Heart left ventricle (tissue), 13 donors: ENCODE data around the gene BCL3.

ENCODE experiments used
- POLR2A ChIP-seq, 2 donors: fragments of 450-650 bp; IDR thresholded peaks; one replicate each; pipeline ENCODE4 v1.6.1; 2017; ENCODE audit warnings: antibody characterized with exemption in 2 of 2, mild to moderate bottlenecking in 2 of 2, moderate library complexity in 2 of 2
- TF ChIP-seq, protein P1 (sequence below), 12 donors: fragments of 200-600 bp; sonication (generic) in 4 of 12; IDR thresholded peaks; one replicate each; pipeline versions ENCODE4 v1.5.0 to v1.8.0; 2018 to 2022; ENCODE audit warnings: antibody characterized with exemption in 12 of 12, mild to moderate bottlenecking in 5 of 12
- donor health status: ischemic (EF 13 %, LVEDD 7.1; RV severe dilation, severe dysfunction).
- donor health status: DM: no; HTN: yes; CAD: no.
- donor health status: DM: no; HTN: no; CAD: no.
- donor health status: ischemic (EF 25% LVEDD 6.9; RV normal size, moderate dysfunction).
- donor health status: ischemic (EF 25% LVEDD 5.7; RV mildly dilated, moderate dysfunction).
- donor health status: ischemic (EF 35%, LVEDD 5.7; RV mildly dilated, moderate dysfunction).
- donor health status: nonischemic (EF 11% LVEDD 7.7; RV severe dilation, severe dysfunction).
- donor health status: DM: yes; HTN: yes; CAD: no.
- donor health status: PGD.
- donor health status: ischemic (EF 29% LVEDD 5.4; RV normal size, mild dysfunction).
- donor health status: nonischemic (EF 23%, LVEDD 6.1; RV moderate dilation, normal function).

DNA sequence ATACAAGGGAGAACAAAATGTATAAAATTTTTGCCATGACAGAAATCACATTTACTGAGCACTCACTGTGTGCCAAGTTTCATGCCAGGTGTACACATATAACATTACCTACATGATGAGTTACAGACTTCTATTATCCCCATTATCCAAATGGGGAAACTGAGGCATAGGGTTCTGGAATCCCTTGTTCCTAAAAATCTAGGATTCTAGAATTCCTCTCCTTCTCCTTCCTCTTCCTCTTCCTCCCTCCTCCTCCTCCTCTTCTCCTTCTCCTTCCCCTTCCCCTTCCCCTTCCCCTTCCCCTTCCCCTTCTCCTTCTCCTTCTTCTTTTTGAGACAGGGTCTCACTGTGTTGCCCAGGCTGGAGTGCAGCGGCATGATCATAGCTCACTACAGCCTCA lies 14.2 kb upstream of the BCL3 start:
- TF ChIP-seq POLR2A (IDR thresholded peaks at IDR 0.05), result no peak
- TF ChIP-seq, protein P1, sequence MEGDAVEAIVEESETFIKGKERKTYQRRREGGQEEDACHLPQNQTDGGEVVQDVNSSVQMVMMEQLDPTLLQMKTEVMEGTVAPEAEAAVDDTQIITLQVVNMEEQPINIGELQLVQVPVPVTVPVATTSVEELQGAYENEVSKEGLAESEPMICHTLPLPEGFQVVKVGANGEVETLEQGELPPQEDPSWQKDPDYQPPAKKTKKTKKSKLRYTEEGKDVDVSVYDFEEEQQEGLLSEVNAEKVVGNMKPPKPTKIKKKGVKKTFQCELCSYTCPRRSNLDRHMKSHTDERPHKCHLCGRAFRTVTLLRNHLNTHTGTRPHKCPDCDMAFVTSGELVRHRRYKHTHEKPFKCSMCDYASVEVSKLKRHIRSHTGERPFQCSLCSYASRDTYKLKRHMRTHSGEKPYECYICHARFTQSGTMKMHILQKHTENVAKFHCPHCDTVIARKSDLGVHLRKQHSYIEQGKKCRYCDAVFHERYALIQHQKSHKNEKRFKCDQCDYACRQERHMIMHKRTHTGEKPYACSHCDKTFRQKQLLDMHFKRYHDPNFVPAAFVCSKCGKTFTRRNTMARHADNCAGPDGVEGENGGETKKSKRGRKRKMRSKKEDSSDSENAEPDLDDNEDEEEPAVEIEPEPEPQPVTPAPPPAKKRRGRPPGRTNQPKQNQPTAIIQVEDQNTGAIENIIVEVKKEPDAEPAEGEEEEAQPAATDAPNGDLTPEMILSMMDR (IDR thresholded peaks at IDR 0.05), result no peak
